K562 (cell line): ENCODE data around the gene ZCCHC3. TPM values are rescaled to one million over a fixed set of nuclear protein-coding genes. Genes with fewer than 3 reads are reported as not detected.

Experiments used
- ATF1 ChIP-seq, 2 experiments: fragments of 450-650 bp in 1 of 2; IDR thresholded peaks; 2 replicates each; pipeline ENCODE4 v1.6.1; 2016; ENCODE audit warnings: missing compliant biosample characterization in 1 of 2, missing genetic modification characterization in 1 of 2
- BCOR ChIP-seq: fragments of 450-650 bp; IDR thresholded peaks from 2 replicates; pipeline ENCODE4 v1.6.1; 2016
- CAMTA2 ChIP-seq: fragments of 250-450 bp; sonication (Bioruptor Pico); conservative IDR thresholded peaks from 2 replicates; pipeline ENCODE4 v1.5.1; 2022
- CCNT2 ChIP-seq: IDR thresholded peaks from 2 replicates; pipeline ENCODE4 v1.6.1; 2011; ENCODE audit warnings: borderline replicate concordance, low read depth, mild to moderate bottlenecking, moderate library complexity, mixed read lengths, low read length; ENCODE audit not compliant: insufficient read length; ENCODE audit errors: extremely low read depth
- ETS2 ChIP-seq: IDR thresholded peaks from 2 replicates; pipeline ENCODE4 v1.6.1; 2016; ENCODE audit warnings: borderline replicate concordance, missing genetic modification characterization, mild to moderate bottlenecking, moderate library complexity, missing compliant biosample characterization; ENCODE audit not compliant: poor library complexity, severe bottlenecking
- ETV5 ChIP-seq: sonication (generic); formaldehyde crosslinking; IDR thresholded peaks from 2 replicates; pipeline ENCODE4 v1.4.0; 2020; ENCODE audit warnings: low read depth, mild to moderate bottlenecking, missing genetic modification reagents
- KLF10 ChIP-seq: fragments of 250-450 bp; sonication (Bioruptor Pico); IDR thresholded peaks from 2 replicates; pipeline ENCODE4 v1.6.1; 2021; ENCODE audit warnings: matching md5 sums
- MEF2A ChIP-seq: IDR thresholded peaks from 2 replicates; pipeline ENCODE4 v1.6.1; 2011; ENCODE audit warnings: low read depth, mild to moderate bottlenecking, low read length, moderate library complexity; ENCODE audit not compliant: control insufficient read depth
- PYGO2 ChIP-seq: fragments of 450-650 bp; IDR thresholded peaks from 2 replicates; pipeline ENCODE4 v1.6.1; 2016; ENCODE audit warnings: mild to moderate bottlenecking, missing genetic modification characterization, moderate library complexity, missing compliant biosample characterization
- RBM17 ChIP-seq: fragments of 200-400 bp; formaldehyde crosslinking; IDR thresholded peaks from 2 replicates; pipeline ENCODE4 v1.6.1; 2017; ENCODE audit warnings: low read depth, mild to moderate bottlenecking, low read length, borderline replicate concordance
- SRSF7 ChIP-seq: fragments of 200-400 bp; formaldehyde crosslinking; optimal IDR thresholded peaks from 2 replicates; pipeline ENCODE3; 2017; ENCODE audit warnings: mild to moderate bottlenecking, low read depth, low read length
- XRCC5 ChIP-seq: fragments of 200-400 bp; formaldehyde crosslinking; IDR thresholded peaks from 2 replicates; pipeline ENCODE4 v1.6.1; 2017; ENCODE audit warnings: low read depth, mild to moderate bottlenecking, low read length
- ZNF124 ChIP-seq: sonication (generic); formaldehyde crosslinking; IDR thresholded peaks from 2 replicates; pipeline ENCODE4 v1.8.1; 2022; ENCODE audit warnings: missing genetic modification reagents
- ZNF197 ChIP-seq: fragments of 200-800 bp; sonication (Bioruptor generic); IDR thresholded peaks from 2 replicates; pipeline ENCODE4 v1.6.1; 2016; ENCODE audit warnings: low read depth, missing genetic modification characterization, missing compliant biosample characterization
- ZNF316 ChIP-seq: fragments of 450-650 bp; IDR thresholded peaks from 2 replicates; pipeline ENCODE4 v1.6.1; 2016
- ZSCAN29 ChIP-seq: fragments of 450-650 bp; IDR thresholded peaks from 2 replicates; pipeline ENCODE4 v1.6.1; 2017
- polyA plus RNA-seq, 8 experiments: library from polyadenylated mRNA; depleted of rRNA in 4 of 8; stranded (reverse) in 5 of 8; unstranded in 3 of 8; fragments of >200 nt; fragmentation: Nextera tagmentation in 2 of 8; fragmentation: Illumina TruSeq in 1 of 8; extraction: Ambion mirVana in 2 of 8; extraction: Trizol in 1 of 8; gene quantifications; 2 replicates each; pipeline versions ENCODE4 v1.2.1 to v1.2.3, GENCODE V29; 2011 to 2014; ENCODE audit warnings: inconsistent platforms in 1 of 8, missing spikeins in 1 of 8
- total RNA-seq, 7 experiments: library from RNA; depleted of rRNA in 6 of 7; stranded (reverse); fragments of >200 nt in 6 of 7; fragmentation: Illumina TruSeq in 2 of 7; extraction: Trizol in 2 of 7; gene quantifications; 2 replicates each; pipeline versions ENCODE4 v1.2.1 to v1.2.3, GENCODE V29; 2011 to 2021; ENCODE audit warnings: low replicate concordance in 1 of 7
- TF ChIP-seq, protein P1 (sequence below): fragments of 150-350 bp; conservative IDR thresholded peaks from 2 replicates; pipeline ENCODE4 v1.6.1; 2014; ENCODE audit warnings: low read length
- TF ChIP-seq, protein P2 (sequence below): fragments of 250-450 bp; sonication (Bioruptor Pico); IDR thresholded peaks from 2 replicates; pipeline ENCODE4 v1.4.0; 2020
- TF ChIP-seq, protein P3 (sequence below): IDR thresholded peaks from 2 replicates; pipeline ENCODE4 v1.6.1; 2011; ENCODE audit warnings: borderline replicate concordance, low read depth, mild to moderate bottlenecking, moderate library complexity, low read length; ENCODE audit not compliant: insufficient read depth, poor library complexity, severe bottlenecking
- TF ChIP-seq, protein P4 (sequence below): fragments of 250-450 bp; sonication (Bioruptor Pico); IDR thresholded peaks from 2 replicates; pipeline ENCODE4 v1.5.0; 2020; ENCODE audit warnings: mild to moderate bottlenecking, borderline replicate concordance

ZCCHC3 gene
- total and polyA plus RNA-seq, 9 of the 15 experiments (the other 6 are each of a cell fraction or from before 2014, with no cell fraction given): 2.8 to 23.3 (median 16.5) TPM

DNA sequence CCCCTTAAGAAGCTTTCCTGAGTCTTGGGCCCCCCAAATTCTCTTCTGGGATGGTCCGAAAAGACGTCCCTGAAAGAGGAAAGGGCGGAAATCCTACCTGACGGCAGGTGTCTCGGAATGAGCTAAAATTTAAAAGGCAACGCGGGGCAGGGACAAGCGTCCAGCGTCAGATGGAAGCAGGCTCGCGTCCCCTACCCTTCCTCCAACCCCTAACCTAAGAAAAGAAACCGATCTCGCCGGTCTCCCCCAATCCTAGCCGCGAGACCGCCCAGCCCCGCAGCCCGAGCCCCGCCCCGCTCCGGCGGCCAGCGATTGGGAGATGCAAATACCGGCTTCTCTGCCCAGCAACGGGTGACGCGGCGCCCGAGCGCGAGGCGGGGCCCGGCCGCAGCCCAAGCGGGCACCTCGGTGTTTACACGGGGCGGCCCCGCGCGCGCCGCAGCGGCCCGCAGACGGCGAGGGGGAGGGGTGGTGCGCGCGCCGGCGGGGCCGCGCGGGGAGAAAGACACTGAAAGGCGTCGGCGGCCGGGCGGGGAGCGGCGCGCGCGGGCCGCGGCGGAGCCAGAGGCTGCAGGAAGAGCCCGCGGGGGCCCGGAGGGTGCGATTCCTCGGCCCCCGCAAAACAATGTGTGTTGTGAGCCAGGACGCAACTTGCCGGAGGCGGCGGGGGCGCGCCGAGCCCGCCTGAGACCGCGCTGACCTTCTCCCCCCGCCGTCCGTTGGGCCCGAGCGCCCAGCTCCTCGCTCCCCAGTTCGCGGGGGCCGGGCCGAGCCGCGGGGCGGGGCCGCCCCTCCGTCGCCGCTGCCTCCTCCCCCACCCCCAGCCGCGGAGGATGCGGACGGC is 27.9 kb downstream of the ZCCHC3 start, which contains the start of gene SOX12 (continued):
- no peak for TF ChIP-seq RBM17
- TF ChIP-seq ZNF197 (CRISPR knock-in tag): peak; percentile 80
- TF ChIP-seq ATF1 (CRISPR knock-in tag; IDR thresholded peaks at IDR 0.05): no peak
- peak; percentile 85 for TF ChIP-seq ATF1 (tag; IDR thresholded peaks at IDR 0.05)
- no peak for TF ChIP-seq ZNF124 (CRISPR knock-in tag)
- peak; percentile 15; the same call in 1 of the 2 replicates for TF ChIP-seq ETV5
- TF ChIP-seq ETS2 (tag): no peak
- no peak for TF ChIP-seq KLF10 (CRISPR knock-in tag)
- no peak for TF ChIP-seq ZSCAN29
- TF ChIP-seq, protein P1, sequence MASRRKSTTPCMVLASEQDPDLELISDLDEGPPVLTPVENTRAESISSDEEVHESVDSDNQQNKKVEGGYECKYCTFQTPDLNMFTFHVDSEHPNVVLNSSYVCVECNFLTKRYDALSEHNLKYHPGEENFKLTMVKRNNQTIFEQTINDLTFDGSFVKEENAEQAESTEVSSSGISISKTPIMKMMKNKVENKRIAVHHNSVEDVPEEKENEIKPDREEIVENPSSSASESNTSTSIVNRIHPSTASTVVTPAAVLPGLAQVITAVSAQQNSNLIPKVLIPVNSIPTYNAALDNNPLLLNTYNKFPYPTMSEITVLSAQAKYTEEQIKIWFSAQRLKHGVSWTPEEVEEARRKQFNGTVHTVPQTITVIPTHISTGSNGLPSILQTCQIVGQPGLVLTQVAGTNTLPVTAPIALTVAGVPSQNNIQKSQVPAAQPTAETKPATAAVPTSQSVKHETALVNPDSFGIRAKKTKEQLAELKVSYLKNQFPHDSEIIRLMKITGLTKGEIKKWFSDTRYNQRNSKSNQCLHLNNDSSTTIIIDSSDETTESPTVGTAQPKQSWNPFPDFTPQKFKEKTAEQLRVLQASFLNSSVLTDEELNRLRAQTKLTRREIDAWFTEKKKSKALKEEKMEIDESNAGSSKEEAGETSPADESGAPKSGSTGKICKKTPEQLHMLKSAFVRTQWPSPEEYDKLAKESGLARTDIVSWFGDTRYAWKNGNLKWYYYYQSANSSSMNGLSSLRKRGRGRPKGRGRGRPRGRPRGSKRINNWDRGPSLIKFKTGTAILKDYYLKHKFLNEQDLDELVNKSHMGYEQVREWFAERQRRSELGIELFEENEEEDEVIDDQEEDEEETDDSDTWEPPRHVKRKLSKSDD: no peak
- TF ChIP-seq PYGO2: no peak
- TF ChIP-seq, protein P2, sequence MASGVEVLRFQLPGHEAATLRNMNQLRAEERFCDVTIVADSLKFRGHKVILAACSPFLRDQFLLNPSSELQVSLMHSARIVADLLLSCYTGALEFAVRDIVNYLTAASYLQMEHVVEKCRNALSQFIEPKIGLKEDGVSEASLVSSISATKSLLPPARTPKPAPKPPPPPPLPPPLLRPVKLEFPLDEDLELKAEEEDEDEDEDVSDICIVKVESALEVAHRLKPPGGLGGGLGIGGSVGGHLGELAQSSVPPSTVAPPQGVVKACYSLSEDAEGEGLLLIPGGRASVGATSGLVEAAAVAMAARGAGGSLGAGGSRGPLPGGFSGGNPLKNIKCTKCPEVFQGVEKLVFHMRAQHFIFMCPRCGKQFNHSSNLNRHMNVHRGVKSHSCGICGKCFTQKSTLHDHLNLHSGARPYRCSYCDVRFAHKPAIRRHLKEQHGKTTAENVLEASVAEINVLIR: peak; percentile 80
- no peak for TF ChIP-seq BCOR
- TF ChIP-seq CCNT2: peak; percentile 84
- TF ChIP-seq MEF2A: no peak
- no peak for TF ChIP-seq XRCC5
- TF ChIP-seq ZNF316: no peak
- TF ChIP-seq, protein P3, sequence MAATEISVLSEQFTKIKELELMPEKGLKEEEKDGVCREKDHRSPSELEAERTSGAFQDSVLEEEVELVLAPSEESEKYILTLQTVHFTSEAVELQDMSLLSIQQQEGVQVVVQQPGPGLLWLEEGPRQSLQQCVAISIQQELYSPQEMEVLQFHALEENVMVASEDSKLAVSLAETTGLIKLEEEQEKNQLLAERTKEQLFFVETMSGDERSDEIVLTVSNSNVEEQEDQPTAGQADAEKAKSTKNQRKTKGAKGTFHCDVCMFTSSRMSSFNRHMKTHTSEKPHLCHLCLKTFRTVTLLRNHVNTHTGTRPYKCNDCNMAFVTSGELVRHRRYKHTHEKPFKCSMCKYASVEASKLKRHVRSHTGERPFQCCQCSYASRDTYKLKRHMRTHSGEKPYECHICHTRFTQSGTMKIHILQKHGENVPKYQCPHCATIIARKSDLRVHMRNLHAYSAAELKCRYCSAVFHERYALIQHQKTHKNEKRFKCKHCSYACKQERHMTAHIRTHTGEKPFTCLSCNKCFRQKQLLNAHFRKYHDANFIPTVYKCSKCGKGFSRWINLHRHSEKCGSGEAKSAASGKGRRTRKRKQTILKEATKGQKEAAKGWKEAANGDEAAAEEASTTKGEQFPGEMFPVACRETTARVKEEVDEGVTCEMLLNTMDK: no peak
- no peak for TF ChIP-seq CAMTA2
- TF ChIP-seq SRSF7: no peak
- TF ChIP-seq, protein P4, sequence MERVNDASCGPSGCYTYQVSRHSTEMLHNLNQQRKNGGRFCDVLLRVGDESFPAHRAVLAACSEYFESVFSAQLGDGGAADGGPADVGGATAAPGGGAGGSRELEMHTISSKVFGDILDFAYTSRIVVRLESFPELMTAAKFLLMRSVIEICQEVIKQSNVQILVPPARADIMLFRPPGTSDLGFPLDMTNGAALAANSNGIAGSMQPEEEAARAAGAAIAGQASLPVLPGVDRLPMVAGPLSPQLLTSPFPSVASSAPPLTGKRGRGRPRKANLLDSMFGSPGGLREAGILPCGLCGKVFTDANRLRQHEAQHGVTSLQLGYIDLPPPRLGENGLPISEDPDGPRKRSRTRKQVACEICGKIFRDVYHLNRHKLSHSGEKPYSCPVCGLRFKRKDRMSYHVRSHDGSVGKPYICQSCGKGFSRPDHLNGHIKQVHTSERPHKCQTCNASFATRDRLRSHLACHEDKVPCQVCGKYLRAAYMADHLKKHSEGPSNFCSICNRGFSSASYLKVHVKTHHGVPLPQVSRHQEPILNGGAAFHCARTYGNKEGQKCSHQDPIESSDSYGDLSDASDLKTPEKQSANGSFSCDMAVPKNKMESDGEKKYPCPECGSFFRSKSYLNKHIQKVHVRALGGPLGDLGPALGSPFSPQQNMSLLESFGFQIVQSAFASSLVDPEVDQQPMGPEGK: no peak
